HepG2 (cell line): ENCODE data around the gene FBXO30. TPM values are rescaled to one million over a fixed set of nuclear protein-coding genes. Genes with fewer than 3 reads are reported as not detected.

Source experiments
- FOXA1 ChIP-seq, 2 experiments: fragments of 450-650 bp in 1 of 2; sonication (generic) in 1 of 2; formaldehyde crosslinking in 1 of 2; IDR thresholded peaks; 2 replicates each; pipeline versions ENCODE4 v1.4.0 to v1.6.1; 2016 to 2020; ENCODE audit warnings: missing genetic modification reagents in 1 of 2
- GPN1 ChIP-seq: sonication (generic); formaldehyde crosslinking; IDR thresholded peaks from 2 replicates; pipeline ENCODE4 v1.5.1; 2020; ENCODE audit warnings: missing genetic modification reagents, borderline replicate concordance
- GTF3A ChIP-seq: sonication (generic); formaldehyde crosslinking; conservative IDR thresholded peaks from 2 replicates; pipeline ENCODE4 v1.4.0; 2020; ENCODE audit warnings: mild to moderate bottlenecking, missing genetic modification reagents
- HOXA5 ChIP-seq: sonication (generic); formaldehyde crosslinking; IDR thresholded peaks from 2 replicates; pipeline ENCODE4 v1.4.0; 2020; ENCODE audit warnings: missing genetic modification reagents
- KIAA2018 ChIP-seq: sonication (generic); formaldehyde crosslinking; IDR thresholded peaks from 2 replicates; pipeline ENCODE4 v1.5.0; 2020; ENCODE audit warnings: mild to moderate bottlenecking, missing genetic modification reagents, borderline replicate concordance
- MIER3 ChIP-seq: IDR thresholded peaks from 2 replicates; pipeline ENCODE4 v1.6.1; 2016; ENCODE audit warnings: missing compliant biosample characterization, borderline replicate concordance
- MXD4 ChIP-seq: IDR thresholded peaks from 2 replicates; pipeline ENCODE4 v1.6.1; 2016; ENCODE audit warnings: mild to moderate bottlenecking, missing biosample characterization, missing genetic modification reagents
- PHF8 ChIP-seq: sonication (generic); formaldehyde crosslinking; IDR thresholded peaks from 2 replicates; pipeline ENCODE4 v1.5.0; 2020; ENCODE audit warnings: missing genetic modification reagents
- REL ChIP-seq: sonication (generic); formaldehyde crosslinking; conservative IDR thresholded peaks from 2 replicates; pipeline ENCODE4 v1.8.0; 2022; ENCODE audit warnings: mild to moderate bottlenecking, missing genetic modification reagents, moderate library complexity
- SMAD9 ChIP-seq: sonication (generic); formaldehyde crosslinking; IDR thresholded peaks from 2 replicates; pipeline ENCODE4 v1.5.1; 2020; ENCODE audit warnings: mild to moderate bottlenecking, missing genetic modification reagents
- TMF1 ChIP-seq: sonication (generic); formaldehyde crosslinking; IDR thresholded peaks from 2 replicates; pipeline ENCODE4 v1.8.1; 2022; ENCODE audit warnings: low read depth, missing genetic modification reagents
- ZMAT3 ChIP-seq: sonication (generic); formaldehyde crosslinking; conservative IDR thresholded peaks from 2 replicates; pipeline ENCODE4 v1.7.0; 2021; ENCODE audit warnings: missing genetic modification reagents
- ZNF180 ChIP-seq: sonication (generic); formaldehyde crosslinking; IDR thresholded peaks from 2 replicates; pipeline ENCODE4 v1.4.0; 2020; ENCODE audit warnings: low read depth, missing genetic modification reagents, borderline replicate concordance
- ZNF281 ChIP-seq: sonication (generic); formaldehyde crosslinking; IDR thresholded peaks from 2 replicates; pipeline ENCODE4 v1.4.0; 2020; ENCODE audit warnings: missing genetic modification reagents, borderline replicate concordance
- ZNF333 ChIP-seq: sonication (generic); formaldehyde crosslinking; IDR thresholded peaks from 2 replicates; pipeline ENCODE4 v1.4.0; 2020; ENCODE audit warnings: mild to moderate bottlenecking, missing genetic modification reagents, borderline replicate concordance
- ZNF530 ChIP-seq: sonication (generic); formaldehyde crosslinking; IDR thresholded peaks from 2 replicates; pipeline ENCODE4 v1.5.0; 2020; ENCODE audit warnings: low read depth, mild to moderate bottlenecking, missing genetic modification reagents
- ZSCAN21 ChIP-seq: sonication (generic); formaldehyde crosslinking; IDR thresholded peaks from 2 replicates; pipeline ENCODE4 v1.8.0; 2022; ENCODE audit warnings: mild to moderate bottlenecking, missing genetic modification reagents, moderate library complexity, borderline replicate concordance
- ZSCAN25 ChIP-seq: sonication (generic); formaldehyde crosslinking; IDR thresholded peaks from 2 replicates; pipeline ENCODE4 v1.8.0; 2022; ENCODE audit warnings: mild to moderate bottlenecking, missing genetic modification reagents
- polyA plus RNA-seq, 8 experiments: library from polyadenylated mRNA; depleted of rRNA in 3 of 8; stranded (reverse) in 7 of 8; unstranded in 1 of 8; fragments of >200 nt; fragmentation: Illumina TruSeq in 4 of 8; extraction: Trizol in 4 of 8; gene quantifications; 2 replicates each; pipeline versions ENCODE4 v1.2.1 to v1.2.3, GENCODE V29; 2011 to 2016; ENCODE audit warnings: low read depth in 4 of 8, missing spikeins in 1 of 8, mixed read lengths in 1 of 8; ENCODE audit not compliant: insufficient read depth in 1 of 8
- total RNA-seq, 5 experiments: library from RNA; depleted of rRNA; stranded (reverse); fragments of >200 nt; fragmentation: Illumina TruSeq; extraction: Trizol; gene quantifications; 2 replicates each; pipeline ENCODE4 v1.2.3, GENCODE V29; 2016; ENCODE audit warnings: low read depth in 1 of 5

FBXO30 gene
- total and polyA plus RNA-seq, 2 of the 13 experiments (the other 11 are each of a cell fraction or from before 2014, with no cell fraction given) = 3.2 to 7.1 TPM

- TF ChIP-seq SMAD9 (no peak), KIAA2018 (CRISPR knock-in tag) (no peak), ZSCAN21 (peak; percentile 85; the same call in 1 of the 2 replicates), FOXA1 (IDR thresholded peaks at IDR 0.05) (no peak), FOXA1 (CRISPR knock-in tag; IDR thresholded peaks at IDR 0.05) (no peak), HOXA5 (peak; percentile 85; the same call in 1 of the 2 replicates), MIER3 (CRISPR knock-in tag) (peak; percentile 56; the same call in 1 of the 2 replicates), ZMAT3 (CRISPR knock-in tag) (peak; percentile 81; the same call in 1 of the 2 replicates), ZNF281 (CRISPR knock-in tag) (no peak; the same call in 1 of the 2 replicates), ZNF180 (CRISPR knock-in tag) (peak; percentile 67; the same call in 1 of the 2 replicates), ZNF530 (CRISPR knock-in tag) (peak; percentile 90), TMF1 (peak; percentile 96), REL (CRISPR knock-in tag) (peak; percentile 76; the same call in 1 of the 2 replicates), MXD4 (CRISPR knock-in tag) (peak; percentile 56; the same call in 1 of the 2 replicates), PHF8 (CRISPR knock-in tag) (peak; percentile 91), ZNF333 (CRISPR knock-in tag) (no peak), GPN1 (CRISPR knock-in tag) (no peak; the same call in 1 of the 2 replicates), GTF3A (CRISPR knock-in tag) (peak; percentile 84; the same call in 1 of the 2 replicates), ZSCAN25 (CRISPR knock-in tag) (0 out of 2 replicates have a peak, but pooled peaks have one; percentile 25)
Observed at GRCh38 chr6:145814501-145815308, at the start of gene FBXO30 (continued).
